GM19467 (cell line): ENCODE data around the gene BOK.
"Not testable (repeated sequence)": the region's sequence is repeated elsewhere in the genome, so short reads cannot be mapped to it uniquely, and the experiment has no call there.

ENCODE experiments used
- ATAC-seq: cut with Tn5 transposase; IDR thresholded peaks from one replicate; pipeline ENCODE4 v1.9.1; 2021; ENCODE audit warnings: mild to moderate bottlenecking, moderate library complexity; ENCODE audit not compliant: unreplicated experiment

The BOK gene

DNA sequence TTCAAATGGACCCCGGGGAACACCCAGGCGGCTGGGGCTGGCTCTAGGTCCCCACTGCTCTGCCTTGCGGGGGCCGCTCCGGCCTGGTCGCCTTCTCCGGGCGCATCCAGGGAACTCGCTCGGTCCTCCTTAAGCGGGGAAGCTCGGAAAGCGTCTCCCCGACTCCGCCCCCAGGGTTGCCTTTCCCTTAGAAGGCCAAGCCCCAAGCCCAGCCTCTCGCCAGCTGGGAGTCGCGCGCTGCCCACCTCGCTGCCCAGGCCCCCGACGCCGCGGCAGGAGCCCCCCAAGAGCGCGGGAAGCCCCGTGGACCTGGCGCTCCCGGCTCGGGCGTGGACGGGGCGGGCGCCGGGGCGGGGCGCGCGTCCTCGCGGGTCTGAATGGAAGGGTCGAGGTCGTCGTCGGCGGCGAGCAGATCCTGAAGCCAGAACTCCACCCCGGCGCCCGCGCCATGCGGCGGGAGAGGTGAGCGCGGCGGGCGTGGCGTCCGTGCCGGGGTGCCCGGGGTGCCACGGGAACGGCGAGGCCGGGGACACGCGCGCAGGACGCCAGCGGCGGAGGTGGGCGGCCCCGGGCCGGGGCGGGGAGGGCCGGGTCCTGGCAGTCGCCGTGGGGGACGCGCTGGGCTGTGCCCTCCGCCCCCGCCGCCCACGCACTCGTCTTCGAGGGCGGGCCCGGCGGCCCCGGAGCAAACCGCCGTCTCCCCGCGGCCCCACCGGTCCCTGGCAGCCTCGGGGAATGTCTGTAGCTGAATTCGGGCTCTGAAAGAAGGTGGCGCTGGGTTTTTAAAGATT is at the start of gene BOK:
Gene BOK, plus strand, starts transcription at position 214 of the 791 bp plus-strand sequence. CDS start 739 bp downstream, outside the sequence.
- ATAC-seq = no peak

DNA sequence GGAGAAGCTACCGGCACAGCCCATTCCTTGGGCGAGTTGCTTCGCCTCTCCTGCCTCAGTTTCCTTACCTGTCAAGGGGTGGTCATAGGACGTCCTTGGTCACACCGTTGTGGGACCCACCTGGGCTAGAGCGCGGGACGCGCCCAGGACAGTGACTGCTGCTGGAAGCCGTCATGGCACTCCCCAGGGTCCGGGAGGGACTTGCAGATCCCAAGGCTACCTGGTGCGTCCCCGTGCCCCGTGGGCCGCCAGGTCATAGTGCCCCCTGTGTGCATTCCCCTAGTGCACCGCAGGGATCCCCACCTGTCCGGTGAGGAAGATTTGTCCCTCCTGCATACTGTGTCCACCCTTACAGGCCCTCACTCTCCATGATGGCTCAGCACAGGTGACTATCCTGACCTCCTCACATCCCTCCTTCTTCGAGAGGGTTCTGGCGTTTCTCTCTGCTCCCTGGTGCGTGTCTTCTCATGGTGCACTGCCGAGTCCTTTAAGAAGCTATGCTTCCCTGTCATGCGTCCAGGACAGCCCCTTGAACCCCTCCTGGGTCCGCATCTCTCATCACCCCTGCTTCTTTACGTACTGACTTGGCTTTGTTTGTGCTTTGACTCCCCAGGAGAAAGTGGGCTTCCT is 49.3 kb upstream of the BOK start:
- ATAC-seq = no peak

- no peak for ATAC-seq
These were observed 47.3 kb upstream of the BOK start for GRCh38 chr2:241511091-241511741.

GRCh38 chr2:241514553-241514952 is 44.0 kb upstream of the BOK start:
- ATAC-seq = no peak

- ATAC-seq = no peak
These were observed 43.4 kb upstream of the BOK start for GRCh38 chr2:241514986-241515737.

DNA sequence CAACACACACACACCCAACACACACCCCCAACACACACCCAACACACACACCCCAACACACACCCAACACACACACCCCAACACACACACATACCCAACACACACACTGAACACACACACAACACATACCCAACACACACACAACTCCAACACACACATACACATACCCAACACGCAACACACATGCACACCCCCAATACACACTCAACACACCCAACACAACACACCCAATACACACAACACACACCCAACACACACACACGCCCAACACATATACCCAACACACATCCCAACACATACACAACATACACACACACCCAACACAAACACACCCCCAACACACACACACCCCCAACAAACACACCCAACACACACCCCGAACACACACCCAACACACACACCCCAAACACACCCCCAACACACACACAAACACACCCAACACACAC is 42.0 kb upstream of the BOK start:
- no peak for ATAC-seq

DNA sequence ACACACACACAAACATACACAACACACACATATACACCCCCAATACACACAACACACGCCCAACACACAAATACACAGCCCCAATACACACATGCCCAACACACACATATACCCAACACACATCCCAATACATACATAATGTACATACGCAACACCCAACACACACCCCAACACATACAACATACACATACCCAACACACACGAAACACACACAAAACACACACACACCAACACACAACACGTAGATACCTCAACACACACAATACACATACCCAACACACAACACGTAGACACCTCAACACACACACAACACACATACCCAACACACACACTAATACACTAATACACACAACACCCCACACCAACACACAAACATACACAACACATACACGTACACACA is 41.2 kb upstream of the BOK start:
- ATAC-seq = no peak

DNA sequence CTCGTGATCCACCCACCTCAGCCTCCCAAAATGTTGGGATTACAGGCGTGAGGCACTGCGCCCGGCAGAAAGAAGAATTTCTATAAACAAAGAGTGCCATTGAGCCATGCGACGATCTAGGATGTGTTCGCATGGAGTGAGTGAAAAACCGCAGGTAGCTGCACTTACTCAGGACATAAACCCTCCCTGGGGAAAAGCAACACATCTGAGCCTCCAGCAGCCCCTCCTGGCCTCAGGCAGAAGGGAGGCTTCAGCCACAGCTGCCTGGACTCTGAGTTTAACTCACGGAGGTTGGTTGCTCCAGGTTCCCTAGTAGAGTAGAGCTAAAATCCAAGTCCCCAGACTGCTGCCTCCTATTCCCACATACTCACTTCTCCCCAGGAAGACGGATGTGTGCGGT is 38.9 kb upstream of the BOK start:
- ATAC-seq = no peak

GRCh38 chr2:241522477-241522876 is 36.1 kb upstream of the BOK start:
- no peak for ATAC-seq

DNA sequence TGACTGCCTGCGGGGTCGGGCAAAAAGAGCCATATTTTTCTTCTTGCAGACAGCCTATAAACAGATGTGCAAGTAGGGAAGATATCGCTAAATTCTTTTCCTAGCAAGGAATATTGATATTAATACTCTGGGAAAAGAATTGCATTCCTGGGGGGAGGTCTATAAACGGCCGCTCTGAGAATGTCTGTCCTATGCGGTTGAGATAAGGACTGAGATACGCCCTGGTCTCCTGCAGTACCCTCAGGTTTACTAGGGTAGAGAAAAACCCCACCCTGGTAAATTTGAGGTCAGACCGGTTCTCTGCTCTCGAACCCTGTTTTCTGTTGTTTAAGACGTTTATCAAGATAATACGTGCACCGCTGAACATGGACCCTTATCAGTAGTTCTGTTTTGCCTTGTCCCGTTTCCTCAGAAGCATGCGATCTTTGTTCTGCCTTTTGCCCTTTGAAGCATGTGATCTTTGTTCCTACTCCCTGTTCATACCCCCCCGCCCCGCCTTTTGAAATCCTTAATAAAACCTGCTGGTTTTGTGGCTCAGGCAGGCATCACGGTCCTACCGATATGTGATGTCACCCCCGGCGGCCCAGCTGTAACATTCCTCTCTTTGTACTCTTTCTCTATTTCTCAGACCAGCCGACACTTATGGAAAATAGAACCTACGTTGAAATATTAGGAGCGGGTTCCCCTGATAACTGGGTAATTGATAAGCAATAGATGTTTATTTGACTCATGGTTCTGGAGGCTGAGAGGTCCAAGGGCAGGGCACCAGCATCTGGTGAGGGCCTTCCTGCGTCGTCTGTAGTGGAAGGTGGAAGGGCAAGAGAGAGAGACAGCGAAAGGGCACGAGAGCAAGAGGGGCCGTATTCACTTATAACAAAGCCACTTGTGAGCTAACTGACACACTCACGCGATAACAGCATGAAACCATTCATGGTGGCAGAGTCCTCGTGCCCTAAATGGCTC is 32.4 kb upstream of the BOK start:
- not testable (repeated sequence) for ATAC-seq

GRCh38 chr2:241530571-241530970 is 28.0 kb upstream of the BOK start:
- ATAC-seq = no peak

- no peak for ATAC-seq
These were observed 27.3 kb upstream of the BOK start for GRCh38 chr2:241531161-241531722.

DNA sequence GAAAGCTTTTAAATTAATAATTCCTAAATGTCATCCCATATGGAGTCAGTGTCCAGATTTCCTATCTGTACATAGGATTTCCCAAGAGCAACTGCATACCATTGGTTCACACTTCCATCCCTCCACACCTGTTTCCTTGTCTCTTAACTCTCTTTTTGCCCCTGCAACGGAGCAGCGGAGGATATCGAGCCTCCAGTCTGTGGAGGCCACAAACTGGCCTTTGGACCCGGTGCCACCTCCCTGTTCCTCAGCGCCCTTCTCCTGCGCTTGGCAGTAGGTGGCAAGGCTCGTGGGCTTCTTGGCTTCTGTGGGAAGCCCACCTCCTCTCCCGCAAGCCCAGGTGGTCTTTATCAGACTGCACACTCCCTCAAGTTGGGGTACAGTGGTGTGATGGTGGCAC is 26.4 kb upstream of the BOK start:
- ATAC-seq = no peak

DNA sequence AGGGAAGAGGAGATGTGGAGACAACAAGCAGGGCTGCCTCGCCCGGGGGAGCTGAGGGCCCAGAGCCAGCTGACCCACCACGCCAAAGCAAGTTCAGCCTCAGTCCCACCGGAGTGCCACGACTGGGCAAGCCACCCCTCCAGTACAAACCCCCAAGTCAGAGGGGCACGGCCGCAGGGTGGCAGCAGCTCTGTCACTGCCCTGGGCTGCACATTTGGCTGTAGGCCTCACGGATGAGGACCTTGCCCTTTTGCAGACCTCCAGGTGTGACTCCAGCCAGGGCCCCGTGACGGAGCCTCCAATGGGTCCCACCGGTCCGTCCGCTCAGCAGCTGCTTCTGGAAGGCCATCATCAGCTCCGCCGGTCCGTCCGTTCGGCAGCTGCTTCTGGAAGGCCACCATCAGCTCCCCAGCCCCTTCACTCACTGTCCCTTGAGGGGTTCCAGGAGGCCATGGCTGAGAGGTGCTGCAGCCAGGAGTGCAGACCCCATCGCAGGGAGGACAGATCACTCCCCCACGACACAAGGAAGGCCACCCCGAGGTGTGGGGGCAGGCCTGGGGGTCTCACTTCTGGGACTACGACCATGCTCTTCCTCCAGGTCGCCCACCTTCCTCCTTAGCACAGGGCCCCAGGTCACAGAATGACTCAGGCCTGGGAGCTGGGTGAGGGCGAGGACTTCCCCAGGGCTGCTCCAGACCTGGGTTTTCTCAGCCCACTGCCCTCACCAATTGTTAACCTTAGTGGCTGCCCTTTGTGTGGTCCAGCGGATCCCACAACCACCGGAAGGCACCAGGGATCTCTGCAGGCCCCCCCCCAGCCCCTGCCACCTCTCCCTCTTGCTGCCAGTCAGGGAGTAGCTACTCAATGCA is 25.6 kb upstream of the BOK start:
- no peak for ATAC-seq

DNA sequence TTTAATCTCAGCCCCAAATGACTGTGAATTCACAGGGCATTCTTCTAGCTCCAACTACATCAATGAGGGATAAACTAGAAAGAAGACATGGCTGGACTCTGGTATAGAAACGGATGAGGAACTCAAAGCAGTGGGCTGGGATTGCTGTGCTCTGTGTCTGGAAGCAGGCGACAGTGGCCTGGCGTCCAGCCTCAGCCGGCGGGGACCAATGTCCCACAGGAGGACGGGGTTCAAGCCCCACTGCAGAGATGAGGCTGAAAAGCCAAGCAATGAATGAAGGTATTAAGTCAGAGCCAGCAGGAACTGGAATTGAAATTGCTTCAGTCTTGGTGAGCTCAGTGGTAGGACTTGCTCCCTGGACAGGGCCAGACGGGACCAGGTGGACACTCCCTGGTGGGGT is 24.3 kb upstream of the BOK start:
- ATAC-seq = no peak

GRCh38 chr2:241534701-241535375 is 23.7 kb upstream of the BOK start:
- ATAC-seq = no peak

DNA sequence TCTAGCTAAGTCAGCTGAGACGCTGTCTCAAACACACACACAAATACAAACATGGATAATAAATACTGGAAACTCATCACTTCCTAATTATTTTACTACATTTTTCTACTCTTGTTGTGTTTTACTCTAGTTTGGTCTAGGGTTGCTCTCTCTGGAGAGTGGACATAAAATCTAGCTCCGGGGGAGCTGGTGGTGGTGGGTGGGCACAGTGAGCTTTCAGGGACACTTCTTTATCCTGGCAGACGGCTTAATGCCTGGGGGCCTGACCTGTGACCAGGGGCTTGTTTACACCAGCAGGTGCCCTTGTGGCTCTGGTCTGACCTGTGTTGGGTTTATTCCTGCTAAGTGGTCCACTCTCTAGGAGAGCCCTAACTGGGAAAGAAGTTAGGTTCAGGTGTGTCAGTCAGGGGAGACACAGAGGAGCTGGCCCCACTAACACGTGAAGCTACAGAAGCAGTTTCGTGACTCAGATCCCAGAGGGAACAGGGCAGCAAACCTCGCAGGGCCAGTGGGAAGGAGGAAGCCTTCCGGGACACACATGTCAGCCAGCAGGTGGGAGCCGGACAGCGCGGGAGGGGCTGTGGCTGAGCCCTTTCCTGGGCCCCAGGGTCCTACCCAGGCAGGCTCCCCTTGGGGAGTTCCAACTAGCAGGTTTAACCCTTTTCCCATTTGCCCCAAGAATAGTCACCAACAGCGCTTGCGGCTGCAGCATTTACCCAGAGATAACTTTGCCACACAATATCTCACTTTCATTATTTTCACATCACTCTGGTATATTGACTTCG is 22.5 kb upstream of the BOK start:
- no peak for ATAC-seq
